Stimulated activated naive CD8-positive, alpha-beta T cell treated with anti-CD3 and anti-CD28 coated beads, Interleukin-15, Interleukin-2, amounts not matched to agents 100 U/mL and 50 U/mL, for 24 hours (primary cell): ENCODE results near the gene VPS13A.
"Not testable (repeated sequence)": the region's sequence is repeated elsewhere in the genome, so short reads cannot be mapped to it uniquely, and the experiment has no call there.

Experiments
- ATAC-seq: fragments of 150-1000 bp; cut with Tn5 transposase; one replicate; pipeline ENCODE4 v1.10.0; 2021
- DNase-seq: peaks from one replicate; pipeline ENCODE4 v3.0.0; 2021

Gene VPS13A

DNA sequence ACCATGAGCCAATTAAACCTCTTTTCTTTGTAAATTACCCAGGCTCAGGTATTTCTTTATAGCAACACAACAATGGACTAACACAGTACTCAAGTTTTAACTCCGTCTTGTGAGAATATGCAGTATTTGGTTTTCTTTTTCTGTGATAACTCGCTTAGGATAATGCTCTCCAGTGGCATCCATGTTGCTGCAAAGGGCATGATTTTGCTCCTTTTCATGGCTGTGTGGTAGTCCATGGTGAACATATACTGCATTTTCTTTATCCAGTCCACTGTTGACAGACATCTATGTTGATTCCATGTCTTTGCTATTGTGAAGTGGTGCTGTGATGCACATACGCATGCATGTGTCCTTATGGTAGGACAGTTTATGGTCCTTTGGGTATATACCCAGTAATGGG lies 10.9 kb downstream of the VPS13A start:
- ATAC-seq (no peak), DNase-seq (no peak)

GRCh38 chr9:77194423-77194822 lies 17.1 kb downstream of the VPS13A start:
- no peak for DNase-seq
- ATAC-seq: peak; percentile 43

DNA sequence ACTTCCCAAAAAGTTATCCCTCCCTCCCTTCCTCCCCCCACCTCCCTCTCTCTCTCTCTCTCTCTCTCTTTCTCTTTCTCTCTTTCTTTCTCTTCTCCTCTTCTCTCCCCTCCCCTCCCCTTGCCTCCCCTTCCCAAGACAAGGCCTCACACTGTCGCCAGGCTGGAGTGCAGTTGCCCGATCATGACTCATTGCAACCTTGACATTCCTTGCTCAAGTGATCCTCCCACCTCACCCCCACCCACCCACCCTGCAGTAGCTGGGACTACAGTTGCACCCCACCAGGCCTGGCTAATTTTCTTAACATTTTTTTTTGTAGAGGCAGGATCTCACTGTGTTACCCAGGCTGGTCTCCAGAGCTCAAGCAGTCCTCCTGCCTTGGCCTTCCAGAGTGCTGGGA lies 32.8 kb downstream of the VPS13A start:
- no peak for ATAC-seq

DNA sequence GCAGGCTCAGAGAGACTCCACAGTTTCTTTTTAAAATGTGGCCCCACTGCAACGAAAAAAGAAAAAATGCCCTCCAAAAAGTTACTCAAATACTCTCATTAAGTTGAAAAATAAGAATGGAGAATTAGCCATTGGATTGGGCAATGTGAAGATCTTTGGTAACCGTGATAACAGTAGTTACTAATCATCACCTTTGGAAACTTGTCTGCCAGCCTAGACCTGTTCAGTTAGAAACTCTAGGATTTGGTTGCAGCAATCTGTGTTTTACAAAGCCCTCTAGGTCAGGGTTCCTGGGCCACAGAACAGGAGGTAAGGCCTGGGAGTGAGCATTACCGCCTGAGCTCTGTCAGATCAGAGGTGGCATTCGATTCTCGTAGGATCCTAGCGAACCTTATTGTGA lies 34.2 kb downstream of the VPS13A start:
- ATAC-seq (no peak), DNase-seq (no peak)

More for the DNA sequence above, 32.8 kb downstream of the VPS13A start:
- no peak for DNase-seq

- no peak for DNase-seq
- ATAC-seq: no peak
Observed at GRCh38 chr9:77212801-77213200, 35.5 kb downstream of the VPS13A start.

DNA sequence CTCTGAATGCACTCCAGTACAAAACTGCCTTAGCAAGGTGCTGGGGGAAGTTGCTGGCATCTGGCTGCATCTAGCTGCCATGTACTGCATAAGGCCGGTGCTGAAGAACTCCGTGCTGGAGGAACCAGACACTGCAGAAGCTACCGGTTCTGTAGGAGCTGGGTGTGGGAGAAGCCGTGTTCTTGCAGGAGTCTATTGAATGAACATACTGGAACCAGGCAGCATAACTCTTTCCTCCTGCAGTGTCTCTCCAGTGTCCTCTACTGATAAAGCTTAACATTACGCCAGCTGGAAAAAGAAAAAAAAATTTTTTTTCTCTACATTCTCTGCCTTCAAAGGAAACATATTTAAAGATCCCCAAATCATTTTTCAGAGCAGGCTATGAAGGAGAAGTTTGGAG lies 38.5 kb downstream of the VPS13A start:
- DNase-seq (no peak), ATAC-seq (no peak)

GRCh38 chr9:77218612-77219011 lies 41.3 kb downstream of the VPS13A start:
- ATAC-seq (no peak), DNase-seq (no peak)

- no peak for DNase-seq
Observed at GRCh38 chr9:77221431-77221830, 44.1 kb downstream of the VPS13A start.

GRCh38 chr9:77224746-77225312 lies 47.5 kb downstream of the VPS13A start:
- ATAC-seq (no peak), DNase-seq (no peak)

More at GRCh38 chr9:77221431-77221830, 44.1 kb downstream of the VPS13A start:
- ATAC-seq: no peak

DNA sequence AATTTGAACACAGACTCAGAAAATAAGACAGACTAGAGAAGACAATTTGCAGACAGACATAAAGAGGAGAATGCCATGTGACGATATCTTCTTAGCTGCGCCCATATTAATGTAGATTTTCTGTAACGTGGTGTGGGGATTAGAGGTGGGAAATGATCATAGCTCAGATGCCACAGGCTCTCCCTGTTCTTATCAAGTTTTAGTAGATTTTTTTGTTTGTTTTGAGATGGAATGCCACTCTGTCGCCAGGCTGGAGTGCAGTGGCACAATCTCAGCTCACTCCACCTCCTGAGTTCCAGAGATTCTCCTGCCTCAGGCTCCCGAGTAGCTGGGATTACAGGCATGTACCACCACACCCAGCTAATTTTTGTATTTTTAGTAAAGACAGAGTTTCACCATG lies 59.4 kb downstream of the VPS13A start:
- ATAC-seq (no peak), DNase-seq (no peak)

DNA sequence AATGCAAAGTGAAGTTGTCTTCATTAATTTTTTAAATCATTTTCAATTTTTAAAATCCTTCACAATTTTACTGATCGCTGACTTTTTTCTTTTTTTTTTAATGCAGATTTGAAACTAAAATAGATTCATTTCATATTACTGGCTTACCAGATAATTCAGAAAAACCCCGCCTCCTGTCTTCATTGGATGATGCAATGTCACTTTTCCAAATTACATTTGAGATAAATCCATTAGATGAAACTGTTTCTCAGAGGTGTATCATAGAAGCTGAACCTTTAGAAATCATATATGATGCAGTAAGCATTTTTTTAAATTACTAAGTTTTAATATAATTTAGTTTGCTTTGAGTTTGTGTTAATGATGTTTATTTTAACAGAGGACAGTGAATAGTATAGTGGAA lies 60.6 kb downstream of the VPS13A start:
- DNase-seq (no peak), ATAC-seq (no peak)

DNA sequence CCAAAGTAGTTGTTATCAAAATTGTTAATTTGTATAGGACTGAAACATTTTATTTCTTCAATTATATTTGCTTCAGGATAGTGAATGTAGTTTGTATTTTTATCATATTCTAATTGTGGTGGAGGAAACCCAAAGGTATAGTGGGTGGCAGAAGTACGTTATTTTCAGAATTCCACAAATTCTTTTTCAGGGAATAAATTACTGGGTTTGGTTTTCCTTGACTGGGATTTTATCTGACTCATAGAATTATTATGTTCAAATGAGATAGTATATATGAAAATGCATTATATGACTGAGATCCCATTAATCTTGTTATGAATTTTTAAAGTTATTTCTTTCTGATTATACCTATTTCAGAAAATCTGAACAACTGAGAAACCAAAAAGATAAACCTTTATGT lies 73.7 kb downstream of the VPS13A start:
- DNase-seq: no peak
- ATAC-seq: no peak

- DNase-seq: no peak
- no peak for ATAC-seq
Observed at GRCh38 chr9:77257275-77257674, 79.9 kb downstream of the VPS13A start.

DNA sequence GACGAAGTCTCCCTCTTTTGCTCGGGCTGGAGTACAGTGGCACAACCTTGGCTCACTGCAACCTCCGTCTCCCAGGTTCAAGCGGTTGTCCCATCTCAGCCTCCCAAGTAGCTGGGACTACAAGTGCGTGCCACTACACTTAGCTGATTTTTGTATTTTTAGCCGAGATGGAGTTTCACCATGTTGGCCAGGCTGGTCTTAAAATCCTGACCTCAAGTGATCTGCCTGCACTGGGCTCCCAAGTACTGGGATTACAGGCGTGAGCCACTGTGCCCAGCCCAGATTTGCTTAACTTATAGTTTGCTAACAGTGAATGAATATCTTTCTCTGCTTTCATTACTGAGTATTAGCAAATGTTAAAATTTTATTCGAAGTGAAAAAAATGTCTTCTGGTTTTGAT lies 84.3 kb downstream of the VPS13A start:
- ATAC-seq (no peak), DNase-seq (no peak)

- ATAC-seq, DNase-seq: not testable (repeated sequence)
Observed at GRCh38 chr9:77267762-77268161, 90.4 kb downstream of the VPS13A start.

DNA sequence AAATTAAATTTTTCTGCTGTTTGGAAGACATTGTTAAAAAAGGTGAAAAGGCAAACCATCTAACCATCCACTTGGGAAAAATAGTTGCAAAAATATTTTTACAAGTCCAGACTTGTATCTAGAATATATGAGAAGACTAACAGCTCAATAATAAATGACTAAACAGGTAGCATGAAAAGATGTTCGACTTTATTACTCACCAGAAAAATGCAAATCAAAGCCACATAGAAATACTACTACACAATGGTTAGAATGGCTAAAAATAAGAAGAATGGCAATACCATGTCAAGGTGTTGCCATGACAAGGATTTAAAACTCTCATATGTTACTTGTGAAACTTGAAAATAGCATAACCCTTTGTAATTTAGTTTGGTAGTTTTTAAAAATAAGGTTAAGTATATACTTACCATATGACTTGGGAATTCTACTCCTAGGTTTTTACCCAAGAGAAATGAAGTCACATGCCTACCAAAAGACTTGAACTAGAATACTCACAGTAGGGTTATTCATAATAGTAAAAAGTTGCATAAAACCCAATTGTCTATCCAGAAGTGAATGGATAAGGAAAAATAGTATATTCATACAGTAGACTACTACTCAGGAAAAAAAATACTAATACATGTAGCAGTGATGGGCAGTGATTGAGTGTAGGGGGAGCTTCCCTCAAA lies 93.8 kb downstream of the VPS13A start:
- no peak for ATAC-seq

DNA sequence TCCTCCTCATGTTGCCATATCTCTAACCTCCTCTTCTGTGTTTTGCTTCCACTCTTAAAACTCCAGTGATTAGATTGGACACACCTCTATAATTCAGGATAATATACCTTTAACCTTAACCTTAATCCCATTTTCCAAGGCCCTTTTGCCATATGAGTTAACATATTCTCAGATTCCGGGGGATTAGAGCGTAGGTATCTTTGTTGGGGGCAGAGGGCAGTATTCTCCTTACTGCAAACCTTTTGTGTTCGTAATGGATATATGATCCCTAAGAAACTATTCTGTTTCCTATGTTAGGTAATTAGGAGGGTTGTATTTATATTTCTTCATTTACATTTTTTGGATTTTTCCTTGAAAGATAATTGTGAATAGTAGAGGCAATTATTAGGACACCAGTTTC lies 99.5 kb downstream of the VPS13A start:
- ATAC-seq (no peak), DNase-seq (no peak)

More for the DNA sequence above, 93.8 kb downstream of the VPS13A start:
- DNase-seq: no peak

DNA sequence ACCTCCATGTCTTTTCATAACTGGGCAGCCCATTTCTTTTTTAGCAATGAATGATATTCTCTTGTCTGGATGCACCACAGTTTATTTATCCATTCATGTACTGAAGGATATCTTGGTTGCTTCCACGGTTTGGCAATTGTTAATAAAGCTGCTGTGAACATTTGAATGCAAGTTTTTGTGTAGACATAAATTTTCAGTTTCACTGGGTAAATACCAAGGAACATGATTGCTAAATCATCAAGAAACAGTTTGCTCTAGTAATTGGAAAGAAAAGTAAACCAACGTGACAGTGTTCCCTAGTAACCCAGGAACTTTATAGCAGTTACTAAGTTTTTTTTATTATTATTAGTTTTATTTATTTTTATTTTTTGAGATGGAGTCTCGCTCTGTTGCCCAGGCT lies 100.4 kb downstream of the VPS13A start:
- ATAC-seq: no peak

DNA sequence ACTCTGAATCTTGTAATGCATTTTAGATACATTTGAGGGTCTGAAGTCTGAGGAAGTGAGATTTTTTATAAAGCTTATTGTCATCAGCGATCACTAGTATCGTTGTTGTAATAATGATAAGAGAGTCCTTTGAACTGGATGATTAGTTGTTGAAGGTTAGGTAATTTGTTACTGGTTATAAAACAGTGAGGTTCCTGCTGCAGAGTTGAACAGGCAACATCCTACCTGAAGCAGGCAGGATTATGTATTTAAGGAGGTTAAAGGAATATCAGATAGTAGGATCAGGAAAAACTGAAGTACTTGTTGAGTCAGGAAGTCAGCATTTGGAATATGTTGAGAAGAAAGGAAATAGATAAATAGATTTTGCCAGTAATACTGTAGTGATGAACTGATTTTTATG lies 106.7 kb downstream of the VPS13A start:
- ATAC-seq: no peak
- DNase-seq: no peak

More for the DNA sequence above, 100.4 kb downstream of the VPS13A start:
- DNase-seq: no peak

DNA sequence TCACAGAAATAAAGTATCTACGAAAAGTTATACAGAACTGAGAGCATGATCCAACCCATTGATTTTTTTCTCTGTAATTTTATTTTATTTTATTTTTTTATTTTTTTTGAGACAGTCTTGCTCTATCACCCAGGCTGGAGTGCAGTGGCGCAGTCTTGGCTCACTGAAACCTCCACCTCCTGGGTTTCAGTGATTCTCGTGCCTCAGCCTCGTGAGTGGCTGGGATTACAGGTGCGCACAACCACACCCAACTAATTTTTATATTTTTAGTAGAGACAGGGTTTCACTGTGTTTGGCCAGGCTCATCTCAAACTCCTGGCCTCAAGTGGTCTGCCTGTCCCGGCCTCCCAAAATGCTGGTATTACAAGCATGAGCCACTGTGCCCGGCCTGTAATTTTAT lies 107.3 kb downstream of the VPS13A start:
- ATAC-seq (no peak), DNase-seq (no peak)

DNA sequence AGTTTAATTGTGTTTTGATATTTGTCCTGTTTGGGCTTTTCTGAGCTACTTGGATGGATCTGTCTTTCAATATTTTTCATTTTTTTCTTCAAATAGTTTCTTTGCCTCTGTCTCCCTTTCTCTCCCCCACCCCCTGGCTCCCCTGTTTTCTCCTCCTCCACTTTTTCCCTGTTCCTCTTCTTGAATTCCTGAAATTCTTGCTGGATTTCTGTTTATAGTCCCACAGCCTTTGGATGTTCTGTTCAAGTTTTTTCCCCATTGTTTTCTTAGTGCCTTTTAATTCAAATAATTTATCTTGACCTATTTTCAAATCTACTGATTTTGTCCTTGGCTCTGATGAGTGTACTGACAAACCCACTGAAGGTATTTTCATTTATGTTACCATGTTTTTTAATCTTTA lies 113.0 kb downstream of the VPS13A start:
- DNase-seq: no peak
- ATAC-seq: no peak

GRCh38 chr9:77291714-77292113 lies 114.4 kb downstream of the VPS13A start:
- DNase-seq: no peak
- no peak for ATAC-seq

DNA sequence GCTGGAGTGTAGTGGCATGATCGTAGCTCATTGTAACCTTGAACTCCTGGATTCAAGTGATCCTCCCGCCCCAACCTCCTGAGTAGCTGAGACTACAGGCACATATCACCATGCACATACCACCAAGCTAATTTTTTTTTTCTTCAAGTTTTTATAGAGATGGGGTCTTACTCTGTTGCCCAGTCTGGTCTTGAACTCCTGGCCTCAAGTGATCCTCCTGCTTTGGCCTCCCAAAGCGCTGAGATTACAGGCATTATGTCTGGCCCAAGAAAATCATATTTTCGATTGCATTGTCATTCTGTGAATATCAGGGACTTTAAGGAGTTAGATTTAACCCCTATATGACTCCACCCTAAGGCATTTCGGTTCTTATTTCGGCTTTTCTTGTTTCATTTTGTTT lies 116.6 kb downstream of the VPS13A start:
- no peak for ATAC-seq

DNA sequence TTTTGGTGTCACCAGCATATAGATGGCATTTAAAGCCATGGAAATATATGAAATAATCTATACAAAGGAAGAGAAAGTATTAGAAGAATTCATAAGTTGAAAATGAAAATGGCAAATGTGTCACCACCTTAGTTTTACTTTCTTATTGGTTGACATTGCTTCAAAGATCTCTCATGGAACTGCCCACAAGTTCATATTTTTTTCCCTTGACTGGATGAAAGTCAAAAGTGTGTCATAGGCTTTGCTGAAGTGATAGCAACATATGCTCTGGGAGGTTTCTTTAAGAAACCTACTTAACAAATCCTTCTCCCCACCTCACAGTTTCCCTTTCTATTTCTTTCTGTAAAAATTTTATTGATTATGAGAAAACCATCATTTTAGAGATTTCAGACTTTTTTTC lies 127.2 kb downstream of the VPS13A start:
- ATAC-seq: peak; percentile 98
- DNase-seq: no peak

More for the DNA sequence above, 116.6 kb downstream of the VPS13A start:
- DNase-seq: no peak
